ENCODE results near the gene CCDC12. TPM values are rescaled to one million over a fixed set of nuclear protein-coding genes. Genes with fewer than 3 reads are reported as not detected.

CCDC12 gene
- total and polyA plus RNA-seq, 12 donors = 33.2 to 145 (median 70.0) TPM

DNA sequence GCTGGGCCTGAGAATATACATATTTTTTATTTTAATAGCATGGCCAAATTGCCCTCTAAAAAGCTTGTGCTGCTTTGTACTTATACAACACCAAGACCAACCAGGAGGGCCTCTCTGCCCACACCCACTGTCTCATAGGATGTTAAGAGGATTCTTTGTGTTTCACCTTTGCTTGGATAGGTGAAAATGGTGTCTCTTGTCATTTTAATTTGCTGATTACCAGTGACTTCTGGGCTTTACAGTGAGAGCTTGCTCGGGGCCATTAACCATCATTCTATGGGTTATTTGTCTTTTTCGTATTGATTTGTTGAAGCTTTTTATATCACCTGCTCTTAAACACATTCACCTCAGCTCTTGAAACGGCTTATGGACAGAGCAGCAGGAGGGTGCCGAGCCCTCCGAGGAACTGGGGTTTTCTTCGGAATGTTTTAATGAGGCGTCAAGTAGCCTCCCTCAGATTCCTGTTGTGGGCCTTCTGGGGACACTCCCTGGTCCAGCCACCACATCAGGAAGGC, 88.5 kb downstream of the CCDC12 start:
- no peak for TF ChIP-seq POLR2A (IDR thresholded peaks at IDR 0.05)
- TF ChIP-seq, protein P1, sequence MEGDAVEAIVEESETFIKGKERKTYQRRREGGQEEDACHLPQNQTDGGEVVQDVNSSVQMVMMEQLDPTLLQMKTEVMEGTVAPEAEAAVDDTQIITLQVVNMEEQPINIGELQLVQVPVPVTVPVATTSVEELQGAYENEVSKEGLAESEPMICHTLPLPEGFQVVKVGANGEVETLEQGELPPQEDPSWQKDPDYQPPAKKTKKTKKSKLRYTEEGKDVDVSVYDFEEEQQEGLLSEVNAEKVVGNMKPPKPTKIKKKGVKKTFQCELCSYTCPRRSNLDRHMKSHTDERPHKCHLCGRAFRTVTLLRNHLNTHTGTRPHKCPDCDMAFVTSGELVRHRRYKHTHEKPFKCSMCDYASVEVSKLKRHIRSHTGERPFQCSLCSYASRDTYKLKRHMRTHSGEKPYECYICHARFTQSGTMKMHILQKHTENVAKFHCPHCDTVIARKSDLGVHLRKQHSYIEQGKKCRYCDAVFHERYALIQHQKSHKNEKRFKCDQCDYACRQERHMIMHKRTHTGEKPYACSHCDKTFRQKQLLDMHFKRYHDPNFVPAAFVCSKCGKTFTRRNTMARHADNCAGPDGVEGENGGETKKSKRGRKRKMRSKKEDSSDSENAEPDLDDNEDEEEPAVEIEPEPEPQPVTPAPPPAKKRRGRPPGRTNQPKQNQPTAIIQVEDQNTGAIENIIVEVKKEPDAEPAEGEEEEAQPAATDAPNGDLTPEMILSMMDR (IDR thresholded peaks at IDR 0.05) = no peak
- Histone ChIP-seq H3K4me1 (replicated peaks in 1 of 2) (peaks cover 13 to 18% of the 10 kb centered on the region in 2 donors), H3K36me3 (replicated peaks in 1 of 2) (no peaks in the 10 kb centered on the region), H3K4me3 (no peak overlapping the region), H3K27ac (no peak overlapping the region), H3K9me3 (replicated peaks in 1 of 3) (no peaks in the 10 kb centered on the region), H3K27me3 (peaks cover 8% of the 10 kb centered on the region)
- intact Hi-C loops (cut with DNase I) = no loop called here
- DNase-seq = no peak
- 68 to 78% (median 70%) methylated on average over 7 of the region's 7 CpGs for WGBS, 4 donors

DNA sequence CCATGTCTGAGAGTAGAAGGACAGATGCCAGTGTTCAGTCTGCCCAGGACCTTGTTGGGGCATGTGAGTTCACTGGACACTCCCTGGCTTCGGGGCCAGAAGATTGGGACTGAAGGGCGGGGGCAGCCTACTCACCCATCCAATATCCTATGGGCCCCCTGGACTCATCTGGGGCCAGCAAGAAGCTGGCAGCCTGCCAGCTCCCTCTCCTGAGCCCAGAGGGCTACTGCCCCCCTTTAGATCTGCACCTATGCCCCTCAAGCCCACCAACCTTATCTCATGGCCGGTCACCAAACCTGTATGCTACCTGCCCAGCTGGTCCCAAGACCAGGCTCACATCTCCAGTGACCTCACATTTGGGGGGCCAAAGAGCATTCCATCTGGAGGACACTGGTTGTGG, 90.9 kb downstream of the CCDC12 start:
- no peaks in the 10 kb centered on the region for H3K36me3 ChIP-seq (replicated peaks in 1 of 2)
- peaks cover 15% of the 10 kb centered on the region in 2 donors for H3K4me1 ChIP-seq (replicated peaks in 1 of 2)
- peak overlapping the region in 1 of 5 donors; percentile 74 for H3K27ac ChIP-seq
- peak overlapping the region in 1 of 4 donors; percentile 27 for H3K4me3 ChIP-seq
- TF ChIP-seq, protein P1 (IDR thresholded peaks at IDR 0.05) = no peak
- TF ChIP-seq POLR2A (IDR thresholded peaks at IDR 0.05) = no peak
- peaks cover 12% of the 10 kb centered on the region for H3K27me3 ChIP-seq
- intact Hi-C loops (cut with DNase I) = no loop called here
- no peaks in the 10 kb centered on the region for H3K9me3 ChIP-seq (replicated peaks in 1 of 3)
- DNase-seq = no peak
- 80 to 92% (median 87%) methylated on average over 1 to 3 of the region's 3 CpGs for WGBS, 4 donors

DNA sequence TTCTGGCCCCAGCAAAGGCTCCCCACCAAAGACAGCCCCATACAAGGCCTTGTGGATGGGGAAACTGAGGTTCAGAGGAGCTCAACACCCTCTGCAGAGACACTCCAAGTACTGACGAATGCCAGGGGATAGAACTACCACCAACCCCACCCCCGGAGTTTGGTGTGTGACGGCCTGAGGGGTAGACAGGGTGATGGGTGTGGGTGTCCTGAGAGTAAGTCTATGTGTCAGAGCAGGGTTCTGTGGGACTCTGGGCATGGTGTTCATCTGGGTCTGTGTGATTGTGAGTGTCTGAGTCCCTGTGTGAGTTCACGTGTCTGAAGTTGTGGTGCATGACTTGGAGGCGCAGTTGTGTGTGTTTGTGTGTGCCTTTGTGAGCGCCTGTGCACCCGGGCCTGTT, 91.6 kb downstream of the CCDC12 start:
- H3K4me3 ChIP-seq = peak overlapping the region in 1 of 4 donors; percentile 25
- H3K4me1 ChIP-seq (replicated peaks in 1 of 2) = peaks cover 15% of the 10 kb centered on the region in 2 donors
- 69 to 87% (median 81%) methylated on average over 4 to 7 of the region's 7 CpGs for WGBS, 4 donors
- no peaks in the 10 kb centered on the region for H3K9me3 ChIP-seq (replicated peaks in 1 of 3)
- H3K27ac ChIP-seq = peak overlapping the region in 1 of 5 donors; percentile 74
- peaks cover 12% of the 10 kb centered on the region for H3K27me3 ChIP-seq
- no peak for TF ChIP-seq POLR2A (IDR thresholded peaks at IDR 0.05)
- TF ChIP-seq, protein P1 (IDR thresholded peaks at IDR 0.05) = no peak
- intact Hi-C loops (cut with DNase I) = no loop called here
- no peak for DNase-seq
- H3K36me3 ChIP-seq (replicated peaks in 1 of 2) = no peaks in the 10 kb centered on the region

DNA sequence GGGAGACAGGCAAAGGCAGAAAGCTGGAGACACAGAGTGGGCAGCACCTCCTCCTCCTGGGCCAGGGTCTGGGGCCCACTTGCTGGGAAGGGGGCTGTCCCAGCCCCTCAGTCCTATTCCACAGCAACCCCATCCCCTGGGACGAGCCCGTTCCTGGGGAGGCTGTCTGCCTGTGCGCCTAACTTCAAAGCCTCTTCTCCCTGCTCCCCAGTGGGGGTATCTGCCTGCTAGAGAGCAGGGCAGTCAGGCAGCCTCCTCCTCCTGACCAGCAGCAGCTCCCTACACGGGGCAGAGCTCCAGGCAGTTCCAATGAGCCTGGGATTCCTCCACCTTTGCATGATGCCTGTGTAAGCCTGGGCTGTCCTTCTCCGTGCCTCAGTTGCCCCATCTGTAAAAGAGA, 92.1 kb downstream of the CCDC12 start:
- peak overlapping the region in 1 of 5 donors; percentile 74 for H3K27ac ChIP-seq
- peaks cover 12% of the 10 kb centered on the region for H3K27me3 ChIP-seq
- peak overlapping the region in 1 of 4 donors; percentile 25 for H3K4me3 ChIP-seq
- H3K4me1 ChIP-seq (replicated peaks in 1 of 2) = peaks cover 15% of the 10 kb centered on the region in 2 donors
- no peak for DNase-seq
- no peaks in the 10 kb centered on the region for H3K36me3 ChIP-seq (replicated peaks in 1 of 2)
- no peaks in the 10 kb centered on the region for H3K9me3 ChIP-seq (replicated peaks in 1 of 3)
- WGBS, 4 donors = 68 to 93% (median 75%) methylated on average over 3 to 5 of the region's 5 CpGs
- intact Hi-C loops (cut with DNase I) = no loop called here
- TF ChIP-seq, protein P1 (IDR thresholded peaks at IDR 0.05) = no peak

Measured in adrenal gland (tissue), 12 donors.